Caco-2 (cell line): Measurements from ENCODE around the gene IGFL3. TPM values are rescaled to one million over a fixed set of nuclear protein-coding genes. Genes with fewer than 3 reads are reported as not detected.

Experiments used
- BruUV-seq: library from RNA; stranded (reverse); fragments of 400-500 nt; replicated peaks from 2 replicates; lab custom pipeline; 2021; lab: Mats Ljungman, UMichigan
- CTCF ChIA-PET: fragments of 300-600 bp; sonication (Branson Sonifier 250); formaldehyde crosslinking; loops from one replicate; lab custom pipeline; 2022; ENCODE audit warnings: antibody characterized with exemption; lab: Charles Lee
- POLR2A ChIA-PET: fragments of 300-600 bp; sonication (Branson Sonifier 250); formaldehyde crosslinking; loops from one replicate; lab custom pipeline; 2022; ENCODE audit warnings: antibody characterized with exemption; lab: Charles Lee
- DNase-seq, 2 experiments: peaks; one replicate each; pipeline versions ENCODE4 v3.0.0 to v3.0.0-alpha.2; 2020 to 2022
- H3K27me3 ChIP-seq: replicated peaks from 2 replicates; pipeline ENCODE4 v1.6.0; 2011; ENCODE audit warnings: low read length; ENCODE audit not compliant: control insufficient read depth, insufficient read depth
- H3K36me3 ChIP-seq: 2 replicates; pipeline ENCODE4 v1.5.1; 2011; ENCODE audit warnings: low read length; ENCODE audit not compliant: control insufficient read depth, insufficient read depth
- H3K4me1 ChIP-seq: fragments of 250-450 bp; sonication (Bioruptor Pico); 2 replicates; pipeline ENCODE4 v1.5.1; 2020; ENCODE audit warnings: mild to moderate bottlenecking
- H3K4me3 ChIP-seq: 2 replicates; pipeline ENCODE4 v1.5.1; 2011; ENCODE audit warnings: low read depth, mild to moderate bottlenecking, control low read depth, low read length
- H3K9me3 ChIP-seq: fragments of 250-450 bp; sonication (Bioruptor Pico); 2 replicates; pipeline ENCODE4 v1.5.1; 2020; ENCODE audit warnings: mild to moderate bottlenecking, moderate library complexity
- H3K27ac Mint-ChIP-seq: one replicate; pipeline ENCODE4 v1.8.0; 2022; ENCODE audit warnings: mixed read lengths; ENCODE audit not compliant: unreplicated experiment
- H3K27me3 Mint-ChIP-seq: one replicate; pipeline ENCODE4 v1.8.0; 2022; ENCODE audit warnings: mixed read lengths; ENCODE audit not compliant: insufficient read depth, unreplicated experiment
- H3K36me3 Mint-ChIP-seq: one replicate; pipeline ENCODE4 v1.8.0; 2022; ENCODE audit warnings: mild to moderate bottlenecking, mixed read lengths; ENCODE audit not compliant: insufficient read depth, unreplicated experiment
- H3K4me1 Mint-ChIP-seq: one replicate; pipeline ENCODE4 v1.8.0; 2022; ENCODE audit warnings: low read depth, mixed read lengths; ENCODE audit not compliant: unreplicated experiment
- H3K4me3 Mint-ChIP-seq: one replicate; pipeline ENCODE4 v1.8.0; 2022; ENCODE audit warnings: mild to moderate bottlenecking, moderate library complexity, mixed read lengths; ENCODE audit not compliant: unreplicated experiment
- H3K9me3 Mint-ChIP-seq: one replicate; pipeline ENCODE4 v1.8.0; 2022; ENCODE audit warnings: mixed read lengths; ENCODE audit not compliant: unreplicated experiment
- intact Hi-C: fragments of 100-400 bp; cut with micrococcal nuclease; formaldehyde crosslinking; loops from one replicate; pipeline ENCODE4 v1.10.0; 2022; ENCODE audit not compliant: unreplicated experiment
- total RNA-seq: library from RNA; stranded (reverse); gene quantifications from 2 replicates; pipeline ENCODE4 v1.2.3, GENCODE V29; 2022
- TF ChIP-seq, protein P1 (sequence below), 2 experiments: fragments of 200-600 bp in 1 of 2; IDR thresholded peaks; 1 replicate in 1 of 2; 2 replicates in 1 of 2; pipeline versions ENCODE4 v1.5.1 to v1.8.0; 2011 to 2022; ENCODE audit warnings: antibody characterized with exemption in 1 of 2, control low read depth in 1 of 2, inconsistent platforms in 1 of 2, low read depth in 1 of 2, low read length in 1 of 2, mild to moderate bottlenecking in 1 of 2, moderate library complexity in 1 of 2; ENCODE audit not compliant: insufficient read depth in 1 of 2, severe bottlenecking in 1 of 2, unreplicated experiment in 1 of 2

IGFL3 gene
- total RNA-seq, 1 experiment from 2014 or later = not detected

DNA sequence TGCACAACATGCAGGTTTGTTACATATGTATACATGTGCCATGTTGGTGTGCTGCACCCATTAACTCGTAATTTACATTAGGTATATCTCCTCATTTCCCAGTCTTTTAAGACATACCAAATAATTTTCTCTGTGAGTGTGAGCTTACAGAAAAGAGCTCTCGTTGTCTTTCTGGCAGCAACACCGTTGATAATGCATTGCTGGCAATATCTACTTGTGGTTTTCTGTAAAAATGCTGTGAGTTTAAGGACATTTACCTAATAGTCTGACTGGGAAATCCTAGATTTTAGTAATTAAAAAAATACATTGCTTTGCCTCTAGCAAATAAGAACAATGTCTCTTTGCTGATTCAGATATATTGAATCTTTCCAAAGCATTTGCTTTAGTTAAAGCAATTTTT, 8.4 kb downstream of the IGFL3 start:
- Mint-ChIP-seq H3K4me1 (no peaks in the 10 kb centered on the region), H3K9me3 (no peaks in the 10 kb centered on the region), H3K36me3 (no peaks in the 10 kb centered on the region), H3K27me3 (no peaks in the 10 kb centered on the region), H3K4me3 (no peak overlapping the region), H3K27ac (no peak overlapping the region)
- ChIA-PET CTCF (no interaction called here), POLR2A (no interaction called here)
- Histone ChIP-seq H3K27me3 (no peaks in the 10 kb centered on the region), H3K36me3 (no peaks in the 10 kb centered on the region), H3K4me3 (no peak overlapping the region), H3K4me1 (no peaks in the 10 kb centered on the region), H3K9me3 (no peaks in the 10 kb centered on the region)
- TF ChIP-seq, protein P1, sequence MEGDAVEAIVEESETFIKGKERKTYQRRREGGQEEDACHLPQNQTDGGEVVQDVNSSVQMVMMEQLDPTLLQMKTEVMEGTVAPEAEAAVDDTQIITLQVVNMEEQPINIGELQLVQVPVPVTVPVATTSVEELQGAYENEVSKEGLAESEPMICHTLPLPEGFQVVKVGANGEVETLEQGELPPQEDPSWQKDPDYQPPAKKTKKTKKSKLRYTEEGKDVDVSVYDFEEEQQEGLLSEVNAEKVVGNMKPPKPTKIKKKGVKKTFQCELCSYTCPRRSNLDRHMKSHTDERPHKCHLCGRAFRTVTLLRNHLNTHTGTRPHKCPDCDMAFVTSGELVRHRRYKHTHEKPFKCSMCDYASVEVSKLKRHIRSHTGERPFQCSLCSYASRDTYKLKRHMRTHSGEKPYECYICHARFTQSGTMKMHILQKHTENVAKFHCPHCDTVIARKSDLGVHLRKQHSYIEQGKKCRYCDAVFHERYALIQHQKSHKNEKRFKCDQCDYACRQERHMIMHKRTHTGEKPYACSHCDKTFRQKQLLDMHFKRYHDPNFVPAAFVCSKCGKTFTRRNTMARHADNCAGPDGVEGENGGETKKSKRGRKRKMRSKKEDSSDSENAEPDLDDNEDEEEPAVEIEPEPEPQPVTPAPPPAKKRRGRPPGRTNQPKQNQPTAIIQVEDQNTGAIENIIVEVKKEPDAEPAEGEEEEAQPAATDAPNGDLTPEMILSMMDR (IDR thresholded peaks at IDR 0.05; ENCODE audit: insufficient read depth in 1 of 2, low read depth in 1 of 2, low read length in 1 of 2, severe bottlenecking in 1 of 2, unreplicated experiment in 1 of 2) = no peak
- no TSS peak for BruUV-seq
- intact Hi-C loops = no loop called here
- DNase-seq = no peak

DNA sequence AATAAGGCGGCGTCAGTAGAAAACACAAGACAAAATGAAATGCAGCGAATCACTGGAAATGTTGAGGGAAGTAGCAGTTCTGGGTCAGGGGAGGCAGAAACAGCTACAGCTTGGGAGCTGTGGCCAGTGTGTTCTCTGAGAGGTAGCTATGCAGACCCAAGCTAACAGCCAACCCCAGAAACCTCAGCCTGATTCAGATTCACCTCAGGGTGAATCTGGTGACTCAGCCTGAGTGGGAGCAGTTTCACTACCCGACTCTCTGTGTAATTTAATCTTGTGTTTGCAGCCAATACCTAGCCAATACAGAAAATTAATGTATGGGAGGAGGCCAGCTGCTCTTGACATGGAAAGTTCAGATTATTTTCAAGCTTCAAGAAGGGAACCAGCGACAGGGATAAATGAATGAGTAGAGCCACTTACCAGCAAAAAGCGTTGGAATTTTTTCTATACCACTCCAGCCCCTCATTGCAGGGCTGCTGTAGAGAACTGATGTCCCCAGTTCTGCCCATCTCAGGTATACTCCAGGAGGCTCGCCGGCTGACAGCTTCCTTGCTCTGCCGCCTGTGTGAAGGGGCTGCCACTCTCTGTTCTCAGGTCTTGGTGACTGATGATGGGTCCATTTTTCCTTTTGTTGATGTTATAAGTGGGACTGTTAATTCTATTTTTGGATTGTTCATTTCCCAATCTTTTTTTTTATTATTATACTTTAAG, 8.9 kb downstream of the IGFL3 start:
- Histone ChIP-seq H3K4me3 (no peak overlapping the region), H3K27me3 (no peaks in the 10 kb centered on the region), H3K4me1 (no peaks in the 10 kb centered on the region), H3K36me3 (no peaks in the 10 kb centered on the region), H3K9me3 (no peaks in the 10 kb centered on the region)
- no peak overlapping the region for H3K4me3 Mint-ChIP-seq
- no peak for DNase-seq
- H3K9me3 Mint-ChIP-seq = no peaks in the 10 kb centered on the region
- CTCF ChIA-PET = interaction anchor here (0.7 to 0.9 kb wide), 2 partner anchors 38 to 509 kb away, joined by 3 read pairs; partner anchors contain the start of gene PTGIR
- intact Hi-C loops = no loop called here
- POLR2A ChIA-PET = no interaction called here
- no peaks in the 10 kb centered on the region for H3K4me1 Mint-ChIP-seq
- no peaks in the 10 kb centered on the region for H3K27me3 Mint-ChIP-seq
- H3K27ac Mint-ChIP-seq = no peak overlapping the region
- H3K36me3 Mint-ChIP-seq = no peaks in the 10 kb centered on the region
- BruUV-seq = no TSS peak
- TF ChIP-seq, protein P1 (IDR thresholded peaks at IDR 0.05; ENCODE audit: insufficient read depth in 1 of 2, low read depth in 1 of 2, low read length in 1 of 2, severe bottlenecking in 1 of 2, unreplicated experiment in 1 of 2) = no peak

GRCh38 chr19:46113726-46114125, 10.8 kb downstream of the IGFL3 start:
- no peaks in the 10 kb centered on the region for H3K36me3 ChIP-seq
- H3K4me1 ChIP-seq = 0 out of 2 replicates have a peak, but pooled peaks cover 4% of the 10 kb centered on the region
- no peak for DNase-seq
- Mint-ChIP-seq H3K27ac (no peak overlapping the region), H3K4me3 (no peak overlapping the region), H3K4me1 (no peaks in the 10 kb centered on the region), H3K9me3 (no peaks in the 10 kb centered on the region), H3K27me3 (no peaks in the 10 kb centered on the region), H3K36me3 (peaks cover 3% of the 10 kb centered on the region)
- no peaks in the 10 kb centered on the region for H3K27me3 ChIP-seq
- ChIA-PET CTCF (no interaction called here), POLR2A (no interaction called here)
- peaks cover 13% of the 10 kb centered on the region; the same call in 1 of the 2 replicates for H3K9me3 ChIP-seq
- intact Hi-C loops = no loop called here
- BruUV-seq = no TSS peak
- TF ChIP-seq, protein P1 (IDR thresholded peaks at IDR 0.05; ENCODE audit: insufficient read depth in 1 of 2, low read depth in 1 of 2, low read length in 1 of 2, severe bottlenecking in 1 of 2, unreplicated experiment in 1 of 2) = no peak
- no peak overlapping the region for H3K4me3 ChIP-seq
